ENCODE data around the gene VARS2. TPM values are rescaled to one million over a fixed set of nuclear protein-coding genes. Genes with fewer than 3 reads are reported as not detected.

The VARS2 gene
- total and polyA plus RNA-seq, 9 of the 15 experiments (the other 6 are each of a cell fraction or from before 2014, with no cell fraction given): 1.6 to 53.6 (median 29.9) TPM

GRCh38 chr6:30974490-30975252, 60.6 kb downstream of the VARS2 start:
- no TSS peak for BruUV-seq (replicated peaks)
- Histone ChIP-seq H4K20me1 (replicated peaks; ENCODE audit: control insufficient read depth, insufficient read depth, low read length) (no peaks in the 10 kb centered on the region), H3K36me3 (ENCODE audit: control insufficient read depth, insufficient read depth, low read length) (no peaks in the 10 kb centered on the region), H3K9ac (ENCODE audit: insufficient read depth in 1 of 2, low read depth in 2 of 2, low read length in 2 of 2) (no peak overlapping the region), H3K27me3 (ENCODE audit: control insufficient read depth in 2 of 2, insufficient read depth in 2 of 2, low read length in 2 of 2) (peaks cover 34 to 45% of the 10 kb centered on the region in 2 experiments), H3K4me2 (ENCODE audit: insufficient read depth, low read length) (no peak overlapping the region), H3K9me1 (ENCODE audit: control insufficient read depth, insufficient read depth, low read length) (no peaks in the 10 kb centered on the region), H3K9me3 (replicated peaks; ENCODE audit: control insufficient read depth, insufficient read depth, low read depth, low read length) (no peaks in the 10 kb centered on the region), H3K79me2 (ENCODE audit: control insufficient read depth, insufficient read depth, low read length) (no peaks in the 10 kb centered on the region), H3K4me3 (no peak overlapping the region), H3K27ac (ENCODE audit: extremely low read depth, low read depth, low read length) (no peak overlapping the region), H3K4me1 (replicated peaks in 1 of 2; ENCODE audit: control insufficient read depth in 2 of 2, insufficient read depth in 2 of 2, low read length in 2 of 2) (no peaks in the 10 kb centered on the region), H2AFZ (ENCODE audit: low read depth, low read length) (no peak overlapping the region)
- CTCF ChIA-PET (ENCODE audit: low intra/inter-chr PET ratio): interaction anchor here (0.9 kb wide), 1 partner anchor 32 kb away, joined by 3 read pairs; no protein-coding TSS in a partner anchor
- POLR2A ChIA-PET: interaction anchor here (0.6 to 1.8 kb wide), 5 partner anchors 10 to 61 kb away, joined by 3 to 5 read pairs (median 4); partner anchors contain the start of gene VARS2
- peak; percentile 78 for ATAC-seq
- intact Hi-C loops (cut with micrococcal nuclease) (no loop called here), in situ Hi-C loops (cut with MboI) (no loop called here)
- no peak for FAIRE-seq
- WGBS (ENCODE audit: insufficient coverage, low coverage, missing lambda C conversion rate): 3% methylated on average over 4 of the region's 4 CpGs
- DNase-seq (ENCODE audit: extremely low read depth in 1 of 4, low spot score in 3 of 4): peak in 2 of 4 experiments; percentile 18 to 43
- TF ChIP-seq NR0B1 (IDR thresholded peaks at IDR 0.05; ENCODE audit: partially characterized antibody): no peak
- TF ChIP-seq SAFB (IDR thresholded peaks at IDR 0.05; ENCODE audit: borderline replicate concordance, low read depth, low read length): no peak
- TF ChIP-seq TCFL5 (CRISPR knock-in tag; conservative IDR thresholded peaks at IDR 0.05): no peak
- TF ChIP-seq ZNF707 (CRISPR knock-in tag; conservative IDR thresholded peaks at IDR 0.05): no peak
- no peak for TF ChIP-seq IFI16 (CRISPR knock-in tag; IDR thresholded peaks at IDR 0.05)
- TF ChIP-seq CTCF (IDR thresholded peaks at IDR 0.05 in 2 of 3, conservative IDR thresholded peaks at IDR 0.05 in 1 of 3; ENCODE audit: insufficient read depth in 2 of 3, low read depth in 1 of 3, low read length in 3 of 3): peak in 2 of 3 experiments; percentile 16 to 25; a peak in 3 of 6 replicates
- TF ChIP-seq MLLT1 (IDR thresholded peaks at IDR 0.05): no peak
- TF ChIP-seq ZHX1 (conservative IDR thresholded peaks at IDR 0.05; ENCODE audit: low read length): no peak

Data from K562 (cell line).